OCI-LY1 (cell line): ENCODE data around the gene ANO6.

Experiments used
- H2AFZ ChIP-seq: fragments of 200-600 bp; sonication (generic), shearing (Covaris generic); 2 replicates; pipeline ENCODE4 v1.6.0; 2014; ENCODE audit warnings: antibody characterized with exemption, mild to moderate bottlenecking, low read length
- H3F3A ChIP-seq: fragments of 200-600 bp; sonication (generic), shearing (Covaris generic); 2 replicates; pipeline ENCODE4 v1.6.0; 2014; ENCODE audit warnings: mild to moderate bottlenecking, antibody characterized with exemption, low read length, moderate library complexity; ENCODE audit not compliant: insufficient read depth
- H3K27ac ChIP-seq: fragments of 200-600 bp; sonication (generic); 2 replicates; pipeline ENCODE4 v1.5.1; 2014; ENCODE audit warnings: low read length, mixed run types, mild to moderate bottlenecking, low read depth; ENCODE audit not compliant: poor library complexity, severe bottlenecking
- H3K27me3 ChIP-seq: fragments of 200-600 bp; sonication (generic); 2 replicates; pipeline ENCODE4 v1.6.0; 2014; ENCODE audit warnings: antibody characterized with exemption, mild to moderate bottlenecking, low read length, moderate library complexity; ENCODE audit not compliant: insufficient read depth
- H3K36me3 ChIP-seq: fragments of 200-600 bp; sonication (generic); 2 replicates; pipeline ENCODE4 v1.6.1; 2014; ENCODE audit warnings: mild to moderate bottlenecking, antibody characterized with exemption, low read length, moderate library complexity, mixed read lengths; ENCODE audit not compliant: insufficient read depth
- H3K4me1 ChIP-seq: fragments of 200-600 bp; sonication (generic); 2 replicates; pipeline ENCODE4 v1.5.1; 2014; ENCODE audit warnings: mild to moderate bottlenecking, low read length, moderate library complexity; ENCODE audit not compliant: insufficient read depth, severe bottlenecking
- H3K4me2 ChIP-seq: fragments of 200-600 bp; sonication (generic), shearing (Covaris generic); 2 replicates; pipeline ENCODE4 v1.6.1; 2014; ENCODE audit warnings: low read length
- H3K4me3 ChIP-seq: fragments of 200-600 bp; sonication (generic); 2 replicates; pipeline ENCODE4 v1.5.1; 2014; ENCODE audit warnings: low read length, low read depth, mild to moderate bottlenecking, mixed read lengths; ENCODE audit not compliant: poor library complexity, severe bottlenecking
- H3K79me2 ChIP-seq: fragments of 200-600 bp; shearing (Covaris generic); 2 replicates; pipeline ENCODE4 v1.6.1; 2016; ENCODE audit warnings: mixed run types, low read length, mixed read lengths; ENCODE audit not compliant: insufficient read depth
- H3K9ac ChIP-seq: fragments of 200-600 bp; sonication (generic), shearing (Covaris generic); 2 replicates; pipeline ENCODE4 v1.6.1; 2014; ENCODE audit warnings: mild to moderate bottlenecking, low read length, mixed read lengths
- H3K9me2 ChIP-seq: fragments of 200-600 bp; sonication (generic), shearing (Covaris generic); 2 replicates; pipeline ENCODE4 v1.6.1; 2014; ENCODE audit warnings: low read depth, mild to moderate bottlenecking, low read length, mixed read lengths
- H3K9me3 ChIP-seq: fragments of 200-600 bp; shearing (Covaris generic); 2 replicates; pipeline ENCODE4 v1.6.1; 2014; ENCODE audit warnings: low read length, mixed read lengths
- H4K20me1 ChIP-seq: fragments of 200-600 bp; sonication (generic), shearing (Covaris generic); 2 replicates; pipeline ENCODE4 v1.6.0; 2016; ENCODE audit warnings: mild to moderate bottlenecking, low read length; ENCODE audit not compliant: insufficient read depth
- CTCF ChIP-seq: fragments of 200-600 bp; sonication (generic), shearing (Covaris generic); IDR thresholded peaks from 2 replicates; pipeline ENCODE4 v1.5.1; 2017; ENCODE audit warnings: mild to moderate bottlenecking, antibody characterized with exemption, low read length, moderate library complexity, mixed read lengths
- EZH2 ChIP-seq: fragments of 200-600 bp; sonication (generic), shearing (Covaris generic); IDR thresholded peaks from 2 replicates; pipeline ENCODE4 v1.8.0; 2017; ENCODE audit warnings: borderline replicate concordance, mixed run types, mild to moderate bottlenecking, antibody characterized with exemption, low read length, moderate library complexity, mixed read lengths

Gene ANO6

GRCh38 chr12:45462506-45462905 lies 246.6 kb downstream of the ANO6 start:
- Histone ChIP-seq H3K27me3 (no peaks in the 10 kb centered on the region), H3K9me2 (no peaks in the 10 kb centered on the region), H2AFZ (no peak overlapping the region), H4K20me1 (no peaks in the 10 kb centered on the region), H3K4me3 (no peak overlapping the region), H3K9me3 (no peaks in the 10 kb centered on the region), H3K4me1 (no peaks in the 10 kb centered on the region), H3F3A (no peaks in the 10 kb centered on the region), H3K36me3 (no peaks in the 10 kb centered on the region), H3K27ac (no peak overlapping the region), H3K79me2 (no peaks in the 10 kb centered on the region), H3K4me2 (no peak overlapping the region), H3K9ac (no peak overlapping the region)
- TF ChIP-seq CTCF (no peak), EZH2 (no peak)

DNA sequence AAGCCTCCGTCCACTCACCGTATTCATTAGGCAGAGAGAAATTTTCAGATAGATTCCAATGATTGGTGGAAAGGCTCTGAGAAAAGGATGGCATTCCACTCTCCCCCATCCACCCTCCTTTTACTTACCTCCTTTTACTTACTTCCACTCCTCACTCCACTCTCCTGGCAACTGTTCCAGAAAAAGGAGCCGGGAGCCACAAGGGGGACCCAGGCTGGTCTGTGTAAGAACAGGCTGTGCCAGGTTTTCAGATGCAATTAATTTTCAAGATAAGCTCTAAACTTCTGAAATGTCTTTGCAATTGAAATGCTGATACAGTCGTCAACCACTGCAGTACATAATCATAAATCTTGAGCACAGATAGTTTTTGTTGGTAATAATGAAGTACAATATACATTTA lies 248.8 kb downstream of the ANO6 start:
- no peak overlapping the region for H2AFZ ChIP-seq
- no peaks in the 10 kb centered on the region for H3K9me2 ChIP-seq
- TF ChIP-seq CTCF (no peak), EZH2 (no peak)
- H3F3A ChIP-seq: no peaks in the 10 kb centered on the region
- no peaks in the 10 kb centered on the region for H3K4me1 ChIP-seq
- H3K27ac ChIP-seq: no peak overlapping the region
- no peak overlapping the region for H3K9ac ChIP-seq
- no peaks in the 10 kb centered on the region for H4K20me1 ChIP-seq
- no peaks in the 10 kb centered on the region for H3K36me3 ChIP-seq
- no peaks in the 10 kb centered on the region for H3K79me2 ChIP-seq
- no peak overlapping the region for H3K4me2 ChIP-seq
- H3K4me3 ChIP-seq: no peak overlapping the region
- no peaks in the 10 kb centered on the region for H3K27me3 ChIP-seq
- H3K9me3 ChIP-seq: no peaks in the 10 kb centered on the region

- Histone ChIP-seq H3K4me2 (no peak overlapping the region), H3K27me3 (no peaks in the 10 kb centered on the region), H3K4me3 (no peak overlapping the region), H3K9ac (no peak overlapping the region), H3K36me3 (no peaks in the 10 kb centered on the region), H3K4me1 (no peaks in the 10 kb centered on the region), H3K27ac (no peak overlapping the region), H3K79me2 (no peaks in the 10 kb centered on the region), H2AFZ (no peak overlapping the region), H3K9me3 (no peaks in the 10 kb centered on the region), H3K9me2 (no peaks in the 10 kb centered on the region), H3F3A (no peaks in the 10 kb centered on the region), H4K20me1 (no peaks in the 10 kb centered on the region)
- TF ChIP-seq EZH2: no peak
- no peak for TF ChIP-seq CTCF
These were observed 253.1 kb downstream of the ANO6 start for GRCh38 chr12:45468751-45469615.
